Measurements from ENCODE around the gene SVIL. TPM values are rescaled to one million over a fixed set of nuclear protein-coding genes. Genes with fewer than 3 reads are reported as not detected.
"Not testable (repeated sequence)": the region's sequence is repeated elsewhere in the genome, so short reads cannot be mapped to it uniquely, and the experiment has no call there.

Gene SVIL
- total and polyA plus RNA-seq, 4 donors = 68.4 to 374 (median 211) TPM

GRCh38 chr10:29595636-29596225, 39.0 kb downstream of the SVIL start:
- Histone ChIP-seq H3K9me3 (ENCODE audit: control insufficient read depth, low read length) (no peaks in the 10 kb centered on the region), H3K4me1 (ENCODE audit: control insufficient read depth in 1 of 2, insufficient read depth in 2 of 2, low read length in 2 of 2) (peaks cover 0 to 2% of the 10 kb centered on the region in 2 donors), H3K4me3 (ENCODE audit: low read length in 2 of 2) (no peak overlapping the region), H3K27me3 (ENCODE audit: control insufficient read depth in 1 of 2, insufficient read depth in 2 of 2, low read length in 1 of 2) (no peaks in the 10 kb centered on the region), H3K27ac (ENCODE audit: low read depth in 1 of 2, low read length in 2 of 2) (no peak overlapping the region), H3K36me3 (ENCODE audit: control insufficient read depth in 1 of 2, insufficient read depth in 2 of 2, low read length in 1 of 2) (no peaks in the 10 kb centered on the region)
- intact Hi-C loops (cut with DNase I) = loop anchor here in 1 of 2 donors (5.0 to 10.0 kb wide), 3 partner anchors 37 to 409 kb away; partner anchors contain the start of gene SVIL
- ATAC-seq (ENCODE audit: low FRiP score) (no peak), DNase-seq (no peak)
- 63 to 66% methylated on average over 10 of the region's 10 CpGs for WGBS, 2 donors

- DNase-seq = no peak
- no peak overlapping the region for H3K4me3 ChIP-seq (ENCODE audit: low read length in 2 of 2)
- peaks cover 0 to 1% of the 10 kb centered on the region in 2 donors for H3K4me1 ChIP-seq (ENCODE audit: control insufficient read depth in 1 of 2, insufficient read depth in 2 of 2, low read length in 2 of 2)
- no peaks in the 10 kb centered on the region for H3K27me3 ChIP-seq (ENCODE audit: control insufficient read depth in 1 of 2, insufficient read depth in 2 of 2, low read length in 1 of 2)
- no peak for ATAC-seq (ENCODE audit: low FRiP score)
- H3K27ac ChIP-seq (ENCODE audit: low read depth in 1 of 2, low read length in 2 of 2) = peak overlapping the region in 1 of 2 donors; percentile 31
- intact Hi-C loops (cut with DNase I) = loop anchor here in 1 of 2 donors (5.0 to 10.0 kb wide), 3 partner anchors 37 to 410 kb away; partner anchors contain the start of gene SVIL
- no peaks in the 10 kb centered on the region for H3K36me3 ChIP-seq (ENCODE audit: control insufficient read depth in 1 of 2, insufficient read depth in 2 of 2, low read length in 1 of 2)
- 81 to 88% methylated on average over 8 of the region's 8 CpGs for WGBS, 2 donors
- H3K9me3 ChIP-seq (ENCODE audit: control insufficient read depth, low read length) = no peaks in the 10 kb centered on the region
These were observed 39.6 kb downstream of the SVIL start for GRCh38 chr10:29595146-29595545.

GRCh38 chr10:29591651-29591968, 43.2 kb downstream of the SVIL start:
- H3K4me1 ChIP-seq (ENCODE audit: control insufficient read depth in 1 of 2, insufficient read depth in 2 of 2, low read length in 2 of 2) = peaks cover 1 to 3% of the 10 kb centered on the region in 2 donors

GRCh38 chr10:29590915-29591650, 43.7 kb downstream of the SVIL start:
- no peak overlapping the region for H3K27ac ChIP-seq (ENCODE audit: low read depth in 1 of 2, low read length in 2 of 2)
- H3K27me3 ChIP-seq (ENCODE audit: control insufficient read depth in 1 of 2, insufficient read depth in 2 of 2, low read length in 1 of 2) = no peaks in the 10 kb centered on the region
- no peaks in the 10 kb centered on the region for H3K36me3 ChIP-seq (ENCODE audit: control insufficient read depth in 1 of 2, insufficient read depth in 2 of 2, low read length in 1 of 2)
- DNase-seq (no peak), ATAC-seq (ENCODE audit: low FRiP score) (peak; percentile 1)
- peaks cover 0 to 3% of the 10 kb centered on the region in 2 donors for H3K4me1 ChIP-seq (ENCODE audit: control insufficient read depth in 1 of 2, insufficient read depth in 2 of 2, low read length in 2 of 2)
- WGBS, 2 donors = 46% methylated on average over 2 of the region's 2 CpGs
- intact Hi-C loops (cut with DNase I) = loop anchor here in 1 of 2 donors (10.0 kb wide), 1 partner anchor 414 kb away; no protein-coding TSS in a partner anchor
- H3K9me3 ChIP-seq (ENCODE audit: control insufficient read depth, low read length) = no peaks in the 10 kb centered on the region
- no peak overlapping the region for H3K4me3 ChIP-seq (ENCODE audit: low read length in 2 of 2)

More at GRCh38 chr10:29591651-29591968, 43.2 kb downstream of the SVIL start:
- no peaks in the 10 kb centered on the region for H3K9me3 ChIP-seq (ENCODE audit: control insufficient read depth, low read length)
- DNase-seq (no peak), ATAC-seq (ENCODE audit: low FRiP score) (no peak)
- H3K4me3 ChIP-seq (ENCODE audit: low read length in 2 of 2) = no peak overlapping the region
- H3K27me3 ChIP-seq (ENCODE audit: control insufficient read depth in 1 of 2, insufficient read depth in 2 of 2, low read length in 1 of 2) = no peaks in the 10 kb centered on the region
- H3K36me3 ChIP-seq (ENCODE audit: control insufficient read depth in 1 of 2, insufficient read depth in 2 of 2, low read length in 1 of 2) = no peaks in the 10 kb centered on the region
- peak overlapping the region in 1 of 2 donors; percentile 12 for H3K27ac ChIP-seq (ENCODE audit: low read depth in 1 of 2, low read length in 2 of 2)
- WGBS, 2 donors = 29 to 42% methylated on average over 4 of the region's 4 CpGs
- intact Hi-C loops (cut with DNase I) = loop anchor here in 1 of 2 donors (10.0 kb wide), 1 partner anchor 413 kb away; no protein-coding TSS in a partner anchor

GRCh38 chr10:29588629-29589421, 45.9 kb downstream of the SVIL start:
- 41 to 50% methylated on average over 14 of the region's 14 CpGs for WGBS, 2 donors
- H3K27ac ChIP-seq (ENCODE audit: low read depth in 1 of 2, low read length in 2 of 2) = peak overlapping the region; percentile 71 to 90
- DNase-seq (no peak), ATAC-seq (ENCODE audit: low FRiP score) (no peak)
- H3K9me3 ChIP-seq (ENCODE audit: control insufficient read depth, low read length) = no peaks in the 10 kb centered on the region
- no peaks in the 10 kb centered on the region for H3K36me3 ChIP-seq (ENCODE audit: control insufficient read depth in 1 of 2, insufficient read depth in 2 of 2, low read length in 1 of 2)
- H3K27me3 ChIP-seq (ENCODE audit: control insufficient read depth in 1 of 2, insufficient read depth in 2 of 2, low read length in 1 of 2) = no peaks in the 10 kb centered on the region
- intact Hi-C loops (cut with DNase I) = loop anchor here in 1 of 2 donors (10.0 kb wide), 1 partner anchor 54 kb away; no protein-coding TSS in a partner anchor
- no peak overlapping the region for H3K4me3 ChIP-seq (ENCODE audit: low read length in 2 of 2)
- peaks cover under 1 to 3% of the 10 kb centered on the region in 2 donors for H3K4me1 ChIP-seq (ENCODE audit: control insufficient read depth in 1 of 2, insufficient read depth in 2 of 2, low read length in 2 of 2)

GRCh38 chr10:29587750-29588628, 46.8 kb downstream of the SVIL start:
- not testable (repeated sequence) for DNase-seq; H3K36me3 ChIP-seq (ENCODE audit: control insufficient read depth in 1 of 2, insufficient read depth in 2 of 2, low read length in 1 of 2); H3K4me3 ChIP-seq (ENCODE audit: low read length in 2 of 2); H3K4me1 ChIP-seq (ENCODE audit: control insufficient read depth in 1 of 2, insufficient read depth in 2 of 2, low read length in 2 of 2); ATAC-seq (ENCODE audit: low FRiP score); H3K9me3 ChIP-seq (ENCODE audit: control insufficient read depth, low read length); H3K27me3 ChIP-seq (ENCODE audit: control insufficient read depth in 1 of 2, insufficient read depth in 2 of 2, low read length in 1 of 2)
- intact Hi-C loops (cut with DNase I) = loop anchor here in 1 of 2 donors (10.0 kb wide), 1 partner anchor 53 kb away; no protein-coding TSS in a partner anchor
- WGBS, 2 donors = 42 to 44% methylated on average over 13 to 16 of the region's 19 CpGs
- peak overlapping the region; percentile 71 to 90 for H3K27ac ChIP-seq (ENCODE audit: low read depth in 1 of 2, low read length in 2 of 2)

- intact Hi-C loops (cut with DNase I) = loop anchor here in 1 of 2 donors (10.0 kb wide), 1 partner anchor 52 kb away; no protein-coding TSS in a partner anchor
- ATAC-seq (ENCODE audit: low FRiP score) = peak; percentile 39
- peak overlapping the region; percentile 0 to 21 for H3K27ac ChIP-seq (ENCODE audit: low read depth in 1 of 2, low read length in 2 of 2)
- H3K27me3 ChIP-seq (ENCODE audit: control insufficient read depth in 1 of 2, insufficient read depth in 2 of 2, low read length in 1 of 2); H3K36me3 ChIP-seq (ENCODE audit: control insufficient read depth in 1 of 2, insufficient read depth in 2 of 2, low read length in 1 of 2); H3K4me1 ChIP-seq (ENCODE audit: control insufficient read depth in 1 of 2, insufficient read depth in 2 of 2, low read length in 2 of 2); H3K4me3 ChIP-seq (ENCODE audit: low read length in 2 of 2); H3K9me3 ChIP-seq (ENCODE audit: control insufficient read depth, low read length); DNase-seq: not testable (repeated sequence)
- WGBS, 2 donors = 8 to 10% methylated on average over 14 to 15 of the region's 15 CpGs
These were observed 47.5 kb downstream of the SVIL start for GRCh38 chr10:29587102-29587749.
